Sigmoid colon (tissue), 3 donors: Measurements from ENCODE around the gene C17orf67.

Experiments used
- CTCF ChIP-seq, 4 experiments: fragments of 450-650 bp in 3 of 4; fragments of 200-600 bp in 1 of 4; IDR thresholded peaks; one replicate each; pipeline ENCODE4 v1.5.1; 2016 to 2019; ENCODE audit warnings: antibody characterized with exemption in 4 of 4, mild to moderate bottlenecking in 3 of 4, moderate library complexity in 2 of 4
- POLR2A ChIP-seq, 2 donors: fragments of 450-650 bp; IDR thresholded peaks; one replicate each; pipeline ENCODE4 v1.6.1; 2016; ENCODE audit warnings: antibody characterized with exemption in 2 of 2, mild to moderate bottlenecking in 2 of 2, moderate library complexity in 2 of 2

- TF ChIP-seq CTCF (IDR thresholded peaks at IDR 0.05) (no peak), POLR2A (IDR thresholded peaks at IDR 0.05) (no peak)
These were observed 1.5 kb upstream of the C17orf67 start for GRCh38 chr17:56835264-56835585.
